ENCODE measurements around the gene GNA12. TPM values are rescaled to one million over a fixed set of nuclear protein-coding genes. Genes with fewer than 3 reads are reported as not detected.

The GNA12 gene
- total and polyA plus RNA-seq, 11 donors = 10.7 to 56.5 (median 34.9) TPM

- DNase-seq (no peak), ATAC-seq (peak in 1 of 4 donors; percentile 16)
- Histone ChIP-seq H3K27me3 (no peaks in the 10 kb centered on the region), H3K36me3 (peaks cover 0 to 21% (median 14%) of the 10 kb centered on the region in 9 donors), H3K27ac (no peak overlapping the region), H3K4me3 (no peak overlapping the region), H3K9me3 (no peaks in the 10 kb centered on the region), H3K4me1 (peaks cover 4 to 54% (median 26%) of the 10 kb centered on the region in 12 donors)
- intact Hi-C loops (cut with DNase I) = no loop called here
- WGBS, 4 donors = 90 to 92% (median 91%) methylated on average over 10 to 11 of the region's 11 CpGs
- no peak for TF ChIP-seq POLR2A (IDR thresholded peaks at IDR 0.05)
Observed at GRCh38 chr7:2786607-2787116, 57.4 kb downstream of the GNA12 start.

- peak; percentile 34 to 91 (median 80) for ATAC-seq
- peaks cover 4 to 59% (median 28%) of the 10 kb centered on the region in 12 donors for H3K4me1 ChIP-seq
- 17 to 29% (median 24%) methylated on average over 6 of the region's 6 CpGs for WGBS, 4 donors
- no peaks in the 10 kb centered on the region for H3K27me3 ChIP-seq
- DNase-seq = peak in 3 of 5 donors; percentile 36 to 58 (median 49)
- intact Hi-C loops (cut with DNase I) = no loop called here
- peaks cover 0 to 15% (median 0%) of the 10 kb centered on the region in 9 donors for H3K36me3 ChIP-seq
- peak overlapping the region in 11 of 12 donors; percentile 2 to 72 (median 60) for H3K27ac ChIP-seq
- no peak overlapping the region for H3K4me3 ChIP-seq
- H3K9me3 ChIP-seq = no peaks in the 10 kb centered on the region
- TF ChIP-seq, protein P1, sequence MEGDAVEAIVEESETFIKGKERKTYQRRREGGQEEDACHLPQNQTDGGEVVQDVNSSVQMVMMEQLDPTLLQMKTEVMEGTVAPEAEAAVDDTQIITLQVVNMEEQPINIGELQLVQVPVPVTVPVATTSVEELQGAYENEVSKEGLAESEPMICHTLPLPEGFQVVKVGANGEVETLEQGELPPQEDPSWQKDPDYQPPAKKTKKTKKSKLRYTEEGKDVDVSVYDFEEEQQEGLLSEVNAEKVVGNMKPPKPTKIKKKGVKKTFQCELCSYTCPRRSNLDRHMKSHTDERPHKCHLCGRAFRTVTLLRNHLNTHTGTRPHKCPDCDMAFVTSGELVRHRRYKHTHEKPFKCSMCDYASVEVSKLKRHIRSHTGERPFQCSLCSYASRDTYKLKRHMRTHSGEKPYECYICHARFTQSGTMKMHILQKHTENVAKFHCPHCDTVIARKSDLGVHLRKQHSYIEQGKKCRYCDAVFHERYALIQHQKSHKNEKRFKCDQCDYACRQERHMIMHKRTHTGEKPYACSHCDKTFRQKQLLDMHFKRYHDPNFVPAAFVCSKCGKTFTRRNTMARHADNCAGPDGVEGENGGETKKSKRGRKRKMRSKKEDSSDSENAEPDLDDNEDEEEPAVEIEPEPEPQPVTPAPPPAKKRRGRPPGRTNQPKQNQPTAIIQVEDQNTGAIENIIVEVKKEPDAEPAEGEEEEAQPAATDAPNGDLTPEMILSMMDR (IDR thresholded peaks at IDR 0.05) = no peak
- no peak for TF ChIP-seq POLR2A (IDR thresholded peaks at IDR 0.05)
Observed at GRCh38 chr7:2785071-2785500, 59.0 kb downstream of the GNA12 start.

GRCh38 chr7:2782565-2782964, 61.5 kb downstream of the GNA12 start:
- intact Hi-C loops (cut with DNase I) = no loop called here

GRCh38 chr7:2782121-2782520, 62.0 kb downstream of the GNA12 start:
- H3K27me3 ChIP-seq = no peaks in the 10 kb centered on the region
- peaks cover 4 to 40% (median 25%) of the 10 kb centered on the region in 12 donors for H3K4me1 ChIP-seq
- WGBS, 4 donors = 90 to 97% (median 93%) methylated on average over 2 of the region's 2 CpGs
- peaks cover 0 to 6% (median 0%) of the 10 kb centered on the region in 9 donors for H3K36me3 ChIP-seq
- H3K27ac ChIP-seq = peak overlapping the region in 1 of 12 donors; percentile 22
- ATAC-seq (no peak), DNase-seq (no peak)
- no peak overlapping the region for H3K4me3 ChIP-seq
- TF ChIP-seq, protein P1 (IDR thresholded peaks at IDR 0.05) = no peak
- no peak for TF ChIP-seq POLR2A (IDR thresholded peaks at IDR 0.05)
- intact Hi-C loops (cut with DNase I) = no loop called here
- no peaks in the 10 kb centered on the region for H3K9me3 ChIP-seq

More at GRCh38 chr7:2782565-2782964, 61.5 kb downstream of the GNA12 start:
- 84 to 93% (median 92%) methylated on average over 4 of the region's 4 CpGs for WGBS, 4 donors
- no peak for TF ChIP-seq POLR2A (IDR thresholded peaks at IDR 0.05)
- TF ChIP-seq, protein P1 (IDR thresholded peaks at IDR 0.05) = no peak
- ATAC-seq = no peak
- Histone ChIP-seq H3K9me3 (no peaks in the 10 kb centered on the region), H3K36me3 (peaks cover 0 to 6% (median 0%) of the 10 kb centered on the region in 9 donors), H3K4me1 (peaks cover 4 to 44% (median 27%) of the 10 kb centered on the region in 12 donors), H3K4me3 (no peak overlapping the region), H3K27ac (peak overlapping the region in 1 of 12 donors; percentile 22), H3K27me3 (no peaks in the 10 kb centered on the region)
- DNase-seq = no peak
